ENCODE results near the gene SH3TC2. TPM values are rescaled to one million over a fixed set of nuclear protein-coding genes. Genes with fewer than 3 reads are reported as not detected.

The SH3TC2 gene
- total and polyA plus RNA-seq, 2 donors (not counting 1 experiment from before 2014, with no cell fraction given) = not detected

GRCh38 chr5:148984345-148984744 is 78.5 kb downstream of the SH3TC2 start:
- Histone ChIP-seq H3K79me2 (ENCODE audit: control insufficient read depth, insufficient read depth, low read length) (no peaks in the 10 kb centered on the region), H3K36me3 (replicated peaks in 1 of 2; ENCODE audit: control extremely low read depth in 1 of 2, control insufficient read depth in 1 of 2, extremely low read depth in 1 of 2, insufficient read depth in 2 of 2, low read length in 1 of 2) (no peaks in the 10 kb centered on the region), H3K4me2 (replicated peaks; ENCODE audit: low read depth, low read length, poor library complexity, severe bottlenecking) (no peak overlapping the region), H2AFZ (ENCODE audit: insufficient read depth, low read depth, low read length, poor library complexity, severe bottlenecking) (no peak overlapping the region), H3K9ac (ENCODE audit: low read length) (no peak overlapping the region), H3K4me1 (ENCODE audit: control insufficient read depth in 2 of 2, insufficient read depth in 2 of 2, low read length in 2 of 2) (no peaks in the 10 kb centered on the region), H3K9me3 (ENCODE audit: control extremely low read depth in 1 of 3, control insufficient read depth in 2 of 3, insufficient read depth in 1 of 3, low read length in 2 of 3) (peaks cover 0 to 4% (median 0%) of the 10 kb centered on the region in 3 donors), H3K27me3 (replicated peaks in 1 of 4; ENCODE audit: control extremely low read depth in 1 of 4, control insufficient read depth in 3 of 4, insufficient read depth in 4 of 4, low read length in 3 of 4) (peaks cover 0 to 4% (median 2%) of the 10 kb centered on the region in 4 experiments), H3K4me3 (ENCODE audit: control extremely low read depth in 1 of 5, extremely low read depth in 1 of 5, insufficient read depth in 1 of 5, low read depth in 2 of 5, low read length in 4 of 5) (no peak overlapping the region), H4K20me1 (ENCODE audit: control insufficient read depth, insufficient read depth, low read length, poor library complexity, severe bottlenecking) (no peaks in the 10 kb centered on the region), H3K27ac (ENCODE audit: low read length in 2 of 2) (no peak overlapping the region)
- Mint-ChIP-seq H3K4me3 (no peak overlapping the region), H3K27me3 (peaks cover 29% of the 10 kb centered on the region), H3K4me1 (no peaks in the 10 kb centered on the region), H3K9me3 (ENCODE audit: insufficient read depth) (peaks cover 8% of the 10 kb centered on the region), H3K27ac (no peak overlapping the region)
- TF ChIP-seq EZH2 (IDR thresholded peaks at IDR 0.05; ENCODE audit: borderline replicate concordance, insufficient read depth, low read depth, low read length, poor library complexity, severe bottlenecking) = no peak
- TF ChIP-seq CTCF (IDR thresholded peaks at IDR 0.05) = no peak
- no peak for ATAC-seq (ENCODE audit: low read depth)
- WGBS (ENCODE audit: insufficient coverage) = 100% methylated on average over 1 of the region's 1 CpG
- intact Hi-C loops (cut with micrococcal nuclease) = no loop called here
- DNase-seq = no peak
- ChIA-PET POLR2A (no interaction called here), CTCF (interaction anchor here (0.9 to 2.4 kb wide), 4 partner anchors 15 to 51 kb away, joined by 3 to 10 read pairs (median 4); no protein-coding TSS in a partner anchor)

GRCh38 chr5:148981353-148981752 is 81.5 kb downstream of the SH3TC2 start:
- ATAC-seq (ENCODE audit: low read depth) = no peak
- no peak overlapping the region for H2AFZ ChIP-seq (ENCODE audit: insufficient read depth, low read depth, low read length, poor library complexity, severe bottlenecking)
- Mint-ChIP-seq H3K27me3 (peaks cover 30% of the 10 kb centered on the region), H3K4me3 (no peak overlapping the region), H3K9me3 (ENCODE audit: insufficient read depth) (peaks cover 8% of the 10 kb centered on the region), H3K4me1 (no peaks in the 10 kb centered on the region), H3K27ac (no peak overlapping the region)
- POLR2A ChIA-PET = interaction anchor here (0.6 kb wide), 1 partner anchor 22 kb away, joined by 13 read pairs; no protein-coding TSS in a partner anchor
- no peak overlapping the region for H3K9ac ChIP-seq (ENCODE audit: low read length)
- intact Hi-C loops (cut with micrococcal nuclease) = no loop called here
- H3K27ac ChIP-seq (ENCODE audit: low read length in 2 of 2) = no peak overlapping the region
- CTCF ChIA-PET = interaction anchor here (1.1 to 2.8 kb wide), 6 partner anchors 9 to 250 kb away, joined by 3 to 12 read pairs (median 4); no protein-coding TSS in a partner anchor
- no peak overlapping the region for H3K4me3 ChIP-seq (ENCODE audit: control extremely low read depth in 1 of 5, extremely low read depth in 1 of 5, insufficient read depth in 1 of 5, low read depth in 2 of 5, low read length in 4 of 5)
- no CpG with 5 or more reads among the region's 6 CpGs for WGBS (ENCODE audit: insufficient coverage)
- peaks cover 0 to 4% (median 0%) of the 10 kb centered on the region in 3 donors for H3K9me3 ChIP-seq (ENCODE audit: control extremely low read depth in 1 of 3, control insufficient read depth in 2 of 3, insufficient read depth in 1 of 3, low read length in 2 of 3)
- no peaks in the 10 kb centered on the region for H3K4me1 ChIP-seq (ENCODE audit: control insufficient read depth in 2 of 2, insufficient read depth in 2 of 2, low read length in 2 of 2)
- H3K4me2 ChIP-seq (replicated peaks; ENCODE audit: low read depth, low read length, poor library complexity, severe bottlenecking) = no peak overlapping the region
- peaks cover 0 to 3% (median 0%) of the 10 kb centered on the region in 4 experiments for H3K27me3 ChIP-seq (replicated peaks in 1 of 4; ENCODE audit: control extremely low read depth in 1 of 4, control insufficient read depth in 3 of 4, insufficient read depth in 4 of 4, low read length in 3 of 4)
- H3K36me3 ChIP-seq (replicated peaks in 1 of 2; ENCODE audit: control extremely low read depth in 1 of 2, control insufficient read depth in 1 of 2, extremely low read depth in 1 of 2, insufficient read depth in 2 of 2, low read length in 1 of 2) = no peaks in the 10 kb centered on the region
- no peaks in the 10 kb centered on the region for H4K20me1 ChIP-seq (ENCODE audit: control insufficient read depth, insufficient read depth, low read length, poor library complexity, severe bottlenecking)
- TF ChIP-seq CTCF (IDR thresholded peaks at IDR 0.05) (no peak), EZH2 (IDR thresholded peaks at IDR 0.05; ENCODE audit: borderline replicate concordance, insufficient read depth, low read depth, low read length, poor library complexity, severe bottlenecking) (no peak)
- no peak for DNase-seq
- no peaks in the 10 kb centered on the region for H3K79me2 ChIP-seq (ENCODE audit: control insufficient read depth, insufficient read depth, low read length)

Data from B cell (primary cell).